ENCODE results near the gene TGM3. TPM values are rescaled to one million over a fixed set of nuclear protein-coding genes. Genes with fewer than 3 reads are reported as not detected.

Gene TGM3
- total RNA-seq, 1 donor from 2014 or later, result 0.32 TPM

DNA sequence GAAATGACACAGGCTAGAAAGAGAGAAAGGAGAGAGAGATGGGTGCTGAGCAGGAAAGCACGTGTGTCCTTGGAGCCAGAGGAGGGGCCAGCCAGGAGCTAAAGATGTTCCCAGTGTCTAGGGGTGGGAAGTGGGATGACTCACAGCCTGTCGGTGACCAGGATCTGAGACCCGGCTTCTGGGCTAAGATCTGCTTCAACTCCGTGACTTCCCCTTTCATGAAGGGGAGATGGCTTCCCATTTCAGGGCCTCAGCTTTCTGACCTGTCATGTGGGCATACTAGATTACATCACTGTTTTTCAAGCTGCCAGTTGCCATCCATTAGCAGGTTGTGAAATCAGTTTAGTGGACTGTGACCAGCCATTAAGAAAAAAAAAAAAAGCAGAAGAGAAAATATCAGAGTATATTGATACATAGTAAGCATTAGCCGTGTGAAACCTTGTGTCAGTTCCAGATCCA lies 5.4 kb downstream of the TGM3 start:
- intact Hi-C loops (cut with DNase I), result no loop called here
- H3K4me3 ChIP-seq, result no peak overlapping the region
- H3K27ac ChIP-seq, result no peak overlapping the region
- ATAC-seq, result peak; percentile 86 to 90
- TF ChIP-seq, protein P1, sequence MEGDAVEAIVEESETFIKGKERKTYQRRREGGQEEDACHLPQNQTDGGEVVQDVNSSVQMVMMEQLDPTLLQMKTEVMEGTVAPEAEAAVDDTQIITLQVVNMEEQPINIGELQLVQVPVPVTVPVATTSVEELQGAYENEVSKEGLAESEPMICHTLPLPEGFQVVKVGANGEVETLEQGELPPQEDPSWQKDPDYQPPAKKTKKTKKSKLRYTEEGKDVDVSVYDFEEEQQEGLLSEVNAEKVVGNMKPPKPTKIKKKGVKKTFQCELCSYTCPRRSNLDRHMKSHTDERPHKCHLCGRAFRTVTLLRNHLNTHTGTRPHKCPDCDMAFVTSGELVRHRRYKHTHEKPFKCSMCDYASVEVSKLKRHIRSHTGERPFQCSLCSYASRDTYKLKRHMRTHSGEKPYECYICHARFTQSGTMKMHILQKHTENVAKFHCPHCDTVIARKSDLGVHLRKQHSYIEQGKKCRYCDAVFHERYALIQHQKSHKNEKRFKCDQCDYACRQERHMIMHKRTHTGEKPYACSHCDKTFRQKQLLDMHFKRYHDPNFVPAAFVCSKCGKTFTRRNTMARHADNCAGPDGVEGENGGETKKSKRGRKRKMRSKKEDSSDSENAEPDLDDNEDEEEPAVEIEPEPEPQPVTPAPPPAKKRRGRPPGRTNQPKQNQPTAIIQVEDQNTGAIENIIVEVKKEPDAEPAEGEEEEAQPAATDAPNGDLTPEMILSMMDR (IDR thresholded peaks at IDR 0.05), result no peak
- DNase-seq, result peak; percentile 80
- H3K27me3 ChIP-seq (ENCODE audit: low read depth), result no peaks in the 10 kb centered on the region
- no peaks in the 10 kb centered on the region for H3K4me1 ChIP-seq
- H3K9me3 ChIP-seq, result no peaks in the 10 kb centered on the region
- no peaks in the 10 kb centered on the region for H3K36me3 ChIP-seq

GRCh38 chr20:2302384-2303060 lies 6.7 kb downstream of the TGM3 start:
- Histone ChIP-seq H3K9me3 (no peaks in the 10 kb centered on the region), H3K4me3 (no peak overlapping the region), H3K36me3 (no peaks in the 10 kb centered on the region), H3K27me3 (ENCODE audit: low read depth) (no peaks in the 10 kb centered on the region), H3K4me1 (no peaks in the 10 kb centered on the region), H3K27ac (no peak overlapping the region)
- no peak for DNase-seq
- peak in 1 of 2 donors; percentile 42 for ATAC-seq
- TF ChIP-seq, protein P1 (IDR thresholded peaks at IDR 0.05), result no peak
- intact Hi-C loops (cut with DNase I), result no loop called here

- no peak for ATAC-seq
- DNase-seq, result no peak
- Histone ChIP-seq H3K36me3 (no peaks in the 10 kb centered on the region), H3K27ac (no peak overlapping the region), H3K4me3 (no peak overlapping the region), H3K9me3 (no peaks in the 10 kb centered on the region), H3K4me1 (no peaks in the 10 kb centered on the region), H3K27me3 (ENCODE audit: low read depth) (no peaks in the 10 kb centered on the region)
- TF ChIP-seq, protein P1 (IDR thresholded peaks at IDR 0.05), result no peak
- intact Hi-C loops (cut with DNase I), result no loop called here
These were observed 7.9 kb downstream of the TGM3 start for GRCh38 chr20:2303673-2304072.

- TF ChIP-seq, protein P1 (IDR thresholded peaks at IDR 0.05), result no peak
- no peak for DNase-seq
These were observed 8.4 kb downstream of the TGM3 start for GRCh38 chr20:2304180-2304579.

GRCh38 chr20:2305029-2305428 lies 9.2 kb downstream of the TGM3 start:
- intact Hi-C loops (cut with DNase I), result no loop called here
- H3K4me1 ChIP-seq, result no peaks in the 10 kb centered on the region
- TF ChIP-seq, protein P1 (IDR thresholded peaks at IDR 0.05), result no peak
- no peaks in the 10 kb centered on the region for H3K36me3 ChIP-seq
- no peak overlapping the region for H3K4me3 ChIP-seq
- H3K27ac ChIP-seq, result no peak overlapping the region
- DNase-seq (no peak), ATAC-seq (no peak)
- no peaks in the 10 kb centered on the region for H3K9me3 ChIP-seq
- peaks cover 3% of the 10 kb centered on the region for H3K27me3 ChIP-seq (ENCODE audit: low read depth)

More at GRCh38 chr20:2304180-2304579, 8.4 kb downstream of the TGM3 start:
- no peak overlapping the region for H3K4me3 ChIP-seq
- H3K36me3 ChIP-seq, result no peaks in the 10 kb centered on the region
- ATAC-seq, result no peak
- H3K27ac ChIP-seq, result no peak overlapping the region
- intact Hi-C loops (cut with DNase I), result no loop called here
- no peaks in the 10 kb centered on the region for H3K27me3 ChIP-seq (ENCODE audit: low read depth)
- no peaks in the 10 kb centered on the region for H3K4me1 ChIP-seq
- H3K9me3 ChIP-seq, result no peaks in the 10 kb centered on the region

Measured in lower lobe of right lung (tissue), 2 donors.